Measurements from ENCODE around the gene RHOD. TPM values are rescaled to one million over a fixed set of nuclear protein-coding genes. Genes with fewer than 3 reads are reported as not detected.

Gene RHOD
- total and polyA plus RNA-seq, 10 of the 15 experiments (the other 5 are each of a cell fraction or from before 2014, with no cell fraction given): 0.15 to 2.6 (median 1.9) TPM; not detected in 2

- ATAC-seq (peak; percentile 56), DNase-seq (ENCODE audit: low read depth, low spot score) (peak; percentile 45), FAIRE-seq (no peak)
- Histone ChIP-seq H3K79me2 (ENCODE audit: control insufficient read depth, insufficient read depth, low read length) (no peaks in the 10 kb centered on the region), H3K27me3 (replicated peaks in 1 of 2; ENCODE audit: control insufficient read depth in 2 of 2, insufficient read depth in 2 of 2, low read length in 1 of 2) (no peaks in the 10 kb centered on the region), H4K20me1 (ENCODE audit: control insufficient read depth, insufficient read depth) (no peaks in the 10 kb centered on the region), H3K9me3 (replicated peaks; ENCODE audit: control insufficient read depth, insufficient read depth, low read length) (no peaks in the 10 kb centered on the region), H3K4me2 (ENCODE audit: control insufficient read depth, insufficient read depth) (0 out of 2 replicates have a peak overlapping the region, but pooled peaks have one; percentile 34), H3K27ac (ENCODE audit: control insufficient read depth, insufficient read depth) (peak overlapping the region; percentile 54; the same call in 1 of the 2 replicates), H3K4me3 (no peak overlapping the region), H3K9ac (ENCODE audit: control insufficient read depth, insufficient read depth, low read length) (no peak overlapping the region), H3K36me3 (ENCODE audit: control insufficient read depth in 2 of 2, insufficient read depth in 2 of 2, low read length in 1 of 2) (no peaks in the 10 kb centered on the region), H2AFZ (ENCODE audit: control insufficient read depth, low read depth, low read length) (no peak overlapping the region), H3K4me1 (ENCODE audit: control insufficient read depth, insufficient read depth, low read length) (peaks cover 31% of the 10 kb centered on the region)
- POLR2A ChIA-PET: no interaction called here
- intact Hi-C loops (cut with micrococcal nuclease; ENCODE audit: unreplicated experiment) (no loop called here), in situ Hi-C loops (cut with MboI) (no loop called here)
- no peak for TF ChIP-seq CBX3 (IDR thresholded peaks at IDR 0.05; ENCODE audit: borderline replicate concordance, low read depth)
- TF ChIP-seq JUNB (IDR thresholded peaks at IDR 0.05): peak; percentile 56
- TF ChIP-seq RUNX3 (IDR thresholded peaks at IDR 0.05; ENCODE audit: low read length): peak; percentile 53
- no peak for TF ChIP-seq EGR1 (IDR thresholded peaks at IDR 0.05; ENCODE audit: borderline replicate concordance in 1 of 2, low read depth in 2 of 2, low read length in 2 of 2)
- no peak for TF ChIP-seq ZBED1 (IDR thresholded peaks at IDR 0.05; ENCODE audit: borderline replicate concordance)
- peak; percentile 40; the same call in 1 of the 2 replicates for TF ChIP-seq NR2F1 (conservative IDR thresholded peaks at IDR 0.05)
- TF ChIP-seq NFIC (IDR thresholded peaks at IDR 0.05; ENCODE audit: low read depth, low read length): 0 out of 2 replicates have a peak, but pooled peaks have one; percentile 25
- TF ChIP-seq PAX8 (IDR thresholded peaks at IDR 0.05): no peak
- TF ChIP-seq BHLHE40 (IDR thresholded peaks at IDR 0.05; ENCODE audit: borderline replicate concordance in 1 of 2, low read depth in 2 of 2, low read length in 1 of 2): no peak
- no peak for TF ChIP-seq SMAD1 (IDR thresholded peaks at IDR 0.05; ENCODE audit: low read depth, partially characterized antibody)
- no peak for TF ChIP-seq SKIL (IDR thresholded peaks at IDR 0.05; ENCODE audit: low read depth, poor library complexity, severe bottlenecking)
- TF ChIP-seq CEBPB (IDR thresholded peaks at IDR 0.05; ENCODE audit: borderline replicate concordance in 1 of 2, low read depth in 2 of 2, low read length in 2 of 2): no peak
- no peak for TF ChIP-seq POLR2A (IDR thresholded peaks at IDR 0.05; ENCODE audit: low read depth, low read length)
- SMC1A ChIA-PET (ENCODE audit: uncharacterized antibody, unreplicated experiment): interaction anchor here (1.5 to 2.7 kb wide), 3 partner anchors 43 to 91 kb away, joined by 5 to 8 read pairs (median 8); no protein-coding TSS in a partner anchor
- no TSS peak for BruUV-seq (replicated peaks)
- CTCF ChIA-PET: interaction anchor here (0.8 to 6.1 kb wide), 4 partner anchors 90 to 272 kb away, joined by 3 to 114 read pairs (median 8); no protein-coding TSS in a partner anchor
- WGBS (ENCODE audit: insufficient coverage, insufficient replicate concordance, low lambda C conversion rate, missing lambda C conversion rate): 47% methylated on average over 6 of the region's 6 CpGs
- RAD21 ChIA-PET (ENCODE audit: unreplicated experiment): interaction anchor here (1.1 to 1.2 kb wide), 2 partner anchors 131 to 161 kb away, joined by 3 read pairs; no protein-coding TSS in a partner anchor
Measured at GRCh38 chr11:67079065-67079705, 22.5 kb downstream of the RHOD start.
